ENCODE measurements around the gene TMEM81. TPM values are rescaled to one million over a fixed set of nuclear protein-coding genes. Genes with fewer than 3 reads are reported as not detected.

TMEM81 gene
- total RNA-seq, 3 donors from 2014 or later (not counting 1 experiment from before 2014, with no cell fraction given), result 1.8 to 3.5 (median 2.5) TPM

GRCh38 chr1:205068001-205068400 lies 16.3 kb downstream of the TMEM81 start:
- Histone ChIP-seq H3K27me3 (ENCODE audit: control insufficient read depth, insufficient read depth, low read length) (no peaks in the 10 kb centered on the region), H3K36me3 (ENCODE audit: control insufficient read depth, insufficient read depth, low read length) (no peaks in the 10 kb centered on the region), H3K9me3 (ENCODE audit: control insufficient read depth, insufficient read depth, low read length) (no peaks in the 10 kb centered on the region), H3K27ac (ENCODE audit: low read length) (no peak overlapping the region), H3K4me1 (ENCODE audit: control insufficient read depth, insufficient read depth, low read length) (no peaks in the 10 kb centered on the region), H3K4me3 (ENCODE audit: low read length) (no peak overlapping the region)
- Mint-ChIP-seq H3K36me3 (no peaks in the 10 kb centered on the region), H3K27me3 (ENCODE audit: low read depth in 2 of 2) (peaks cover 0 to 4% of the 10 kb centered on the region in 2 donors), H3K4me1 (no peaks in the 10 kb centered on the region), H3K9me3 (no peaks in the 10 kb centered on the region), H3K4me3 (no peak overlapping the region), H3K27ac (no peak overlapping the region)
- intact Hi-C loops (cut with micrococcal nuclease), result loop anchor here (10.0 kb wide), 2 partner anchors 93 to 177 kb away; no protein-coding TSS in a partner anchor
- ATAC-seq, result no peak
- DNase-seq, result no peak
- TF ChIP-seq CTCF (IDR thresholded peaks at IDR 0.05), result no peak
- WGBS (ENCODE audit: insufficient coverage), result 64% methylated on average over 4 of the region's 4 CpGs

- Mint-ChIP-seq H3K4me3 (no peak overlapping the region), H3K9me3 (no peaks in the 10 kb centered on the region), H3K36me3 (no peaks in the 10 kb centered on the region), H3K4me1 (no peaks in the 10 kb centered on the region), H3K27ac (no peak overlapping the region), H3K27me3 (ENCODE audit: low read depth in 2 of 2) (peaks cover 0 to 4% of the 10 kb centered on the region in 2 donors)
- H3K36me3 ChIP-seq (ENCODE audit: control insufficient read depth, insufficient read depth, low read length), result no peaks in the 10 kb centered on the region
- no peaks in the 10 kb centered on the region for H3K9me3 ChIP-seq (ENCODE audit: control insufficient read depth, insufficient read depth, low read length)
- 90% methylated on average over 6 of the region's 6 CpGs for WGBS (ENCODE audit: insufficient coverage)
- TF ChIP-seq CTCF (IDR thresholded peaks at IDR 0.05), result no peak
- ATAC-seq (no peak), DNase-seq (no peak)
- H3K4me1 ChIP-seq (ENCODE audit: control insufficient read depth, insufficient read depth, low read length), result no peaks in the 10 kb centered on the region
- H3K27me3 ChIP-seq (ENCODE audit: control insufficient read depth, insufficient read depth, low read length), result no peaks in the 10 kb centered on the region
- no peak overlapping the region for H3K4me3 ChIP-seq (ENCODE audit: low read length)
- no peak overlapping the region for H3K27ac ChIP-seq (ENCODE audit: low read length)
- intact Hi-C loops (cut with micrococcal nuclease), result loop anchor here (10.0 kb wide), 2 partner anchors 92 to 178 kb away; no protein-coding TSS in a partner anchor
Observed at GRCh38 chr1:205067031-205067430, 17.2 kb downstream of the TMEM81 start.

GRCh38 chr1:205066141-205066818 lies 18.0 kb downstream of the TMEM81 start:
- DNase-seq, result no peak
- WGBS (ENCODE audit: insufficient coverage), result 72% methylated on average over 13 of the region's 13 CpGs
- Mint-ChIP-seq H3K4me1 (no peaks in the 10 kb centered on the region), H3K27me3 (ENCODE audit: low read depth in 2 of 2) (peaks cover 0 to 4% of the 10 kb centered on the region in 2 donors), H3K27ac (no peak overlapping the region), H3K9me3 (no peaks in the 10 kb centered on the region), H3K4me3 (no peak overlapping the region), H3K36me3 (no peaks in the 10 kb centered on the region)
- intact Hi-C loops (cut with micrococcal nuclease), result loop anchor here (10.0 kb wide), 2 partner anchors 91 to 179 kb away; no protein-coding TSS in a partner anchor
- Histone ChIP-seq H3K36me3 (ENCODE audit: control insufficient read depth, insufficient read depth, low read length) (no peaks in the 10 kb centered on the region), H3K9me3 (ENCODE audit: control insufficient read depth, insufficient read depth, low read length) (no peaks in the 10 kb centered on the region), H3K4me1 (ENCODE audit: control insufficient read depth, insufficient read depth, low read length) (peaks cover 5% of the 10 kb centered on the region), H3K27me3 (ENCODE audit: control insufficient read depth, insufficient read depth, low read length) (no peaks in the 10 kb centered on the region), H3K4me3 (ENCODE audit: low read length) (no peak overlapping the region), H3K27ac (ENCODE audit: low read length) (no peak overlapping the region)
- TF ChIP-seq CTCF (IDR thresholded peaks at IDR 0.05), result no peak
- ATAC-seq, result no peak
